ENCODE results near the gene ZNF655. TPM values are rescaled to one million over a fixed set of nuclear protein-coding genes. Genes with fewer than 3 reads are reported as not detected.
A peak's percentile ranks its signal among the peaks of the same experiment; 100 is the strongest.

ZNF655 gene
- total RNA-seq, 1 donor from 2014 or later, result 62.8 TPM

- H3K9me3 Mint-ChIP-seq (ENCODE audit: unreplicated experiment), result no peaks in the 10 kb centered on the region
- H3K4me3 Mint-ChIP-seq (ENCODE audit: unreplicated experiment), result no peak overlapping the region
- TF ChIP-seq CTCF (IDR thresholded peaks at IDR 0.05), result no peak
- DNase-seq (ENCODE audit: extremely low spot score, unreplicated experiment), result no peak
- no peaks in the 10 kb centered on the region for H3K36me3 Mint-ChIP-seq (ENCODE audit: unreplicated experiment)
- no peak overlapping the region for H3K27ac Mint-ChIP-seq (ENCODE audit: unreplicated experiment)
- peaks cover 10% of the 10 kb centered on the region for H3K27me3 Mint-ChIP-seq (ENCODE audit: unreplicated experiment)
- H3K4me1 Mint-ChIP-seq (ENCODE audit: unreplicated experiment), result no peaks in the 10 kb centered on the region
Observed at GRCh38 chr7:99588868-99589267, 30.4 kb downstream of the ZNF655 start.

GRCh38 chr7:99594948-99595745 lies 36.7 kb downstream of the ZNF655 start:
- no peaks in the 10 kb centered on the region for H3K4me1 Mint-ChIP-seq (ENCODE audit: unreplicated experiment)
- H3K36me3 Mint-ChIP-seq (ENCODE audit: unreplicated experiment), result no peaks in the 10 kb centered on the region
- no peaks in the 10 kb centered on the region for H3K9me3 Mint-ChIP-seq (ENCODE audit: unreplicated experiment)
- no peak for TF ChIP-seq CTCF (IDR thresholded peaks at IDR 0.05)
- no peak for DNase-seq (ENCODE audit: extremely low spot score, unreplicated experiment)
- H3K4me3 Mint-ChIP-seq (ENCODE audit: unreplicated experiment), result no peak overlapping the region
- peaks cover 2% of the 10 kb centered on the region for H3K27me3 Mint-ChIP-seq (ENCODE audit: unreplicated experiment)
- no peak overlapping the region for H3K27ac Mint-ChIP-seq (ENCODE audit: unreplicated experiment)

GRCh38 chr7:99596408-99596955 lies 38.0 kb downstream of the ZNF655 start:
- Mint-ChIP-seq H3K4me1 (ENCODE audit: unreplicated experiment) (no peaks in the 10 kb centered on the region), H3K27me3 (ENCODE audit: unreplicated experiment) (peaks cover 2% of the 10 kb centered on the region), H3K36me3 (ENCODE audit: unreplicated experiment) (no peaks in the 10 kb centered on the region), H3K4me3 (ENCODE audit: unreplicated experiment) (no peak overlapping the region), H3K9me3 (ENCODE audit: unreplicated experiment) (no peaks in the 10 kb centered on the region), H3K27ac (ENCODE audit: unreplicated experiment) (no peak overlapping the region)
- no peak for DNase-seq (ENCODE audit: extremely low spot score, unreplicated experiment)
- TF ChIP-seq CTCF (IDR thresholded peaks at IDR 0.05), result no peak

GRCh38 chr7:99597762-99598501 lies 39.5 kb downstream of the ZNF655 start, which contains the start of gene TMEM225B:
TSS of gene TMEM225B (plus strand) at chr7:99598267. CDS start at chr7:99604389, 6,122 bp downstream.
- no peaks in the 10 kb centered on the region for H3K4me1 Mint-ChIP-seq (ENCODE audit: unreplicated experiment)
- peak; percentile 84 for DNase-seq (ENCODE audit: extremely low spot score, unreplicated experiment)
- H3K27ac Mint-ChIP-seq (ENCODE audit: unreplicated experiment), result no peak within 1 kb of the TSS
- H3K36me3 Mint-ChIP-seq (ENCODE audit: unreplicated experiment), result no peaks in the 10 kb centered on the region
- H3K9me3 Mint-ChIP-seq (ENCODE audit: unreplicated experiment), result no peaks in the 10 kb centered on the region
- no peak for TF ChIP-seq CTCF (IDR thresholded peaks at IDR 0.05)
- H3K4me3 Mint-ChIP-seq (ENCODE audit: unreplicated experiment), result no peak within 1 kb of the TSS
- peaks cover 2% of the 10 kb centered on the region for H3K27me3 Mint-ChIP-seq (ENCODE audit: unreplicated experiment)

- Mint-ChIP-seq H3K9me3 (ENCODE audit: unreplicated experiment) (no peaks in the 10 kb centered on the region), H3K36me3 (ENCODE audit: unreplicated experiment) (no peaks in the 10 kb centered on the region), H3K4me3 (ENCODE audit: unreplicated experiment) (no peak overlapping the region), H3K4me1 (ENCODE audit: unreplicated experiment) (no peaks in the 10 kb centered on the region), H3K27ac (ENCODE audit: unreplicated experiment) (no peak overlapping the region), H3K27me3 (ENCODE audit: unreplicated experiment) (no peaks in the 10 kb centered on the region)
- DNase-seq (ENCODE audit: extremely low spot score, unreplicated experiment), result peak; percentile 54
- no peak for TF ChIP-seq CTCF (IDR thresholded peaks at IDR 0.05)
Observed at GRCh38 chr7:99599836-99600235, 41.4 kb downstream of the ZNF655 start.
